Parathyroid adenoma (tissue), 2 donors: ENCODE measurements around the gene CCN5.

Source experiments
- H2AFZ ChIP-seq: fragments of 300-600 bp; sonication (generic); one replicate; pipeline ENCODE4 v1.7.0; 2017; ENCODE audit warnings: antibody characterized with exemption, mild to moderate bottlenecking
- H3K27ac ChIP-seq: fragments of 300-600 bp; sonication (generic); one replicate; pipeline ENCODE4 v1.7.0; 2017
- H3K27me3 ChIP-seq: fragments of 300-600 bp; sonication (generic); one replicate; pipeline ENCODE4 v1.7.0; 2017; ENCODE audit warnings: low read length; ENCODE audit not compliant: control insufficient read depth, insufficient read depth
- H3K36me3 ChIP-seq: fragments of 300-600 bp; sonication (generic); one replicate; pipeline ENCODE4 v1.7.0; 2017; ENCODE audit warnings: low read length; ENCODE audit not compliant: control insufficient read depth, insufficient read depth
- H3K4me1 ChIP-seq: fragments of 300-600 bp; sonication (generic); one replicate; pipeline ENCODE4 v1.7.0; 2017; ENCODE audit warnings: control low read depth
- H3K4me2 ChIP-seq: fragments of 300-600 bp; sonication (generic); one replicate; pipeline ENCODE4 v1.7.0; 2017; ENCODE audit warnings: low read length
- H3K4me3 ChIP-seq: fragments of 300-600 bp; sonication (generic); one replicate; pipeline ENCODE4 v1.7.0; 2017; ENCODE audit warnings: low read depth, low read length
- H3K79me2 ChIP-seq: fragments of 300-600 bp; sonication (generic); one replicate; pipeline ENCODE4 v1.7.0; 2017; ENCODE audit warnings: control low read depth
- H3K9ac ChIP-seq: fragments of 300-600 bp; sonication (generic); one replicate; pipeline ENCODE4 v1.7.0; 2017; ENCODE audit warnings: mild to moderate bottlenecking
- H3K9me3 ChIP-seq: fragments of 300-600 bp; sonication (generic); one replicate; pipeline ENCODE4 v1.7.0; 2017; ENCODE audit warnings: low read length; ENCODE audit not compliant: control insufficient read depth
- TF ChIP-seq, protein P1 (sequence below): fragments of 300-600 bp; sonication (generic); IDR thresholded peaks from one replicate; pipeline ENCODE4 v1.7.0; 2017; ENCODE audit warnings: antibody characterized with exemption, mild to moderate bottlenecking
- donor health status: primary hyperparathyroidism.

The CCN5 gene

DNA sequence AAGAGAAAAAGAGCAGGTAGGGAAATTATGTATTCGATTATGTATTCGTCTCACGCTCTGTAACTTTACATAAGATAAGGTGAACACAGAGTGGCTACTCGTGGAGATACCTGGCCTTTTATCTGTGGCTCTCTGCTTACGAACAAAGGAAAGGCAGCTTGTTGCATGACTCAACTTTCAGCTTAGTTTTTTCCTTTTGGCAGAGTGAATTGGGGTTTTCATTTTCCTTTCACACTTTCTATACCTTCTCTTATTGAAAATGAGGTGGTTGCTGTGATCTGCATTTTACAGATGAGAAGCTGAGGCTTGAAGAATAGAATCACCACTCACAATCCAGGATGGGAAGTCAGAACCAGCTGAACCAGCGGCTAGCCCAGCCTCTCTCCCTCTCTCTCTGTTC is 17.2 kb downstream of the CCN5 start:
- no peak overlapping the region for H3K4me2 ChIP-seq
- no peaks in the 10 kb centered on the region for H3K9me3 ChIP-seq
- no peak overlapping the region for H3K9ac ChIP-seq
- no peak overlapping the region for H3K4me3 ChIP-seq
- no peak overlapping the region for H3K27ac ChIP-seq
- H3K4me1 ChIP-seq = no peaks in the 10 kb centered on the region
- no peak overlapping the region for H2AFZ ChIP-seq
- TF ChIP-seq, protein P1, sequence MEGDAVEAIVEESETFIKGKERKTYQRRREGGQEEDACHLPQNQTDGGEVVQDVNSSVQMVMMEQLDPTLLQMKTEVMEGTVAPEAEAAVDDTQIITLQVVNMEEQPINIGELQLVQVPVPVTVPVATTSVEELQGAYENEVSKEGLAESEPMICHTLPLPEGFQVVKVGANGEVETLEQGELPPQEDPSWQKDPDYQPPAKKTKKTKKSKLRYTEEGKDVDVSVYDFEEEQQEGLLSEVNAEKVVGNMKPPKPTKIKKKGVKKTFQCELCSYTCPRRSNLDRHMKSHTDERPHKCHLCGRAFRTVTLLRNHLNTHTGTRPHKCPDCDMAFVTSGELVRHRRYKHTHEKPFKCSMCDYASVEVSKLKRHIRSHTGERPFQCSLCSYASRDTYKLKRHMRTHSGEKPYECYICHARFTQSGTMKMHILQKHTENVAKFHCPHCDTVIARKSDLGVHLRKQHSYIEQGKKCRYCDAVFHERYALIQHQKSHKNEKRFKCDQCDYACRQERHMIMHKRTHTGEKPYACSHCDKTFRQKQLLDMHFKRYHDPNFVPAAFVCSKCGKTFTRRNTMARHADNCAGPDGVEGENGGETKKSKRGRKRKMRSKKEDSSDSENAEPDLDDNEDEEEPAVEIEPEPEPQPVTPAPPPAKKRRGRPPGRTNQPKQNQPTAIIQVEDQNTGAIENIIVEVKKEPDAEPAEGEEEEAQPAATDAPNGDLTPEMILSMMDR = no peak
- H3K27me3 ChIP-seq = no peaks in the 10 kb centered on the region
- H3K36me3 ChIP-seq = no peaks in the 10 kb centered on the region
- no peaks in the 10 kb centered on the region for H3K79me2 ChIP-seq

DNA sequence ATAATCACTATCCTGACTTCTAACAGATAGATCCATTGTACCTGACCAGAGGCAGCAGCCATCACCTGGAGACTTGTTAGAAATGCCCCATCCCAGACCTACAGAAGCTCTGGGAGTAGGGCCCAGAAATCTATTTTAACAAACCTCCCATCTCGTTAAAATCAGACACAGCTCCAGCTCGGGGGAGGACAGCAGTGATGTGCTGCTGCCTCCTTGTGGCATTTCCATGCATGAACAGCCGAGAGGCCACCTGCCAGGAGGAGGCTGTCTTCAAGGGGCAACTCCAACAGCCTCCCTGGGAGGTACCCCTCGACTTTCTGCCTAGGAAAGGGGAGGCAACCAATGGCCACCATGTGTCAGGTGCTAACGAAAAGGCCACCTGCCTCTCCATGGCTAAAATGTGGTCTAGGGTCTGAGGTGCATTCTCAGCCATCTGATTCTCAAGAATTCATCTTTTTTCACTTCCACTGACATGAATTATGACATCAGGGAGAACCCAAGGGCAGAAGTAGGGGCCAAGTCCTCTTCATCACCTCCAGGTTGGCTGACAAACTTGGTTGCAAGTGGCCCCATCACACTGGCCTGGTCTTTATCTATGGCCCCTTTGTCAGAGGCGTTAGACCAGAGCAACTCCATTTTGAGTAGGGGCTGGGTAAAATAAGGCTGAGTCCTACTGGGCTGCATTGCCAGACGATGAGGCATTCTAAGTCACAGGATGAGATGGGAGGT is 18.3 kb downstream of the CCN5 start:
- no peak overlapping the region for H3K4me3 ChIP-seq
- no peaks in the 10 kb centered on the region for H3K9me3 ChIP-seq
- TF ChIP-seq, protein P1 = peak; percentile 90
- H3K4me1 ChIP-seq = no peaks in the 10 kb centered on the region
- no peak overlapping the region for H3K27ac ChIP-seq
- no peak overlapping the region for H3K9ac ChIP-seq
- H3K27me3 ChIP-seq = no peaks in the 10 kb centered on the region
- H2AFZ ChIP-seq = no peak overlapping the region
- no peaks in the 10 kb centered on the region for H3K79me2 ChIP-seq
- no peak overlapping the region for H3K4me2 ChIP-seq
- H3K36me3 ChIP-seq = no peaks in the 10 kb centered on the region

DNA sequence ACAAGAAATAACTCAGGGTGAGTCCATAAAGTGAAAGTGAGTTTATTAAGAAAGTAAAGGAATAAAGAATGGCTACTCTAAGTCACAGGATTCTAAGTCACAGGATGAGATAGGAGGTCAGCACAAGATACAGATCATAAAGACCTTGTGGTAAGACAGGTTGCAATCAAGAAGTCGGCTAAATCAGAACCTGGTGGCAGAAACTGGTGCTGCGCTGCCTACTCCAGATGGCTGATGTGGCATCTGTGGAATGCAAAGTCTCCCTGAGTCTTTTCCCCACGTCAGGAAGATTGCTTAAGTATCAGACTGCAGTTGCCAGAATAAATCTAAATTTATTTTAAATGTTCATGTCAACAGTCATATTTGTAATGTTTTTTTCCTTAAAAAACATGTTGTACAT is 19.8 kb downstream of the CCN5 start:
- H3K36me3 ChIP-seq = no peaks in the 10 kb centered on the region
- no peaks in the 10 kb centered on the region for H3K9me3 ChIP-seq
- H3K4me1 ChIP-seq = no peaks in the 10 kb centered on the region
- H2AFZ ChIP-seq = no peak overlapping the region
- no peak overlapping the region for H3K4me2 ChIP-seq
- TF ChIP-seq, protein P1 = no peak
- no peaks in the 10 kb centered on the region for H3K27me3 ChIP-seq
- H3K9ac ChIP-seq = no peak overlapping the region
- no peak overlapping the region for H3K4me3 ChIP-seq
- H3K27ac ChIP-seq = no peak overlapping the region
- no peaks in the 10 kb centered on the region for H3K79me2 ChIP-seq

DNA sequence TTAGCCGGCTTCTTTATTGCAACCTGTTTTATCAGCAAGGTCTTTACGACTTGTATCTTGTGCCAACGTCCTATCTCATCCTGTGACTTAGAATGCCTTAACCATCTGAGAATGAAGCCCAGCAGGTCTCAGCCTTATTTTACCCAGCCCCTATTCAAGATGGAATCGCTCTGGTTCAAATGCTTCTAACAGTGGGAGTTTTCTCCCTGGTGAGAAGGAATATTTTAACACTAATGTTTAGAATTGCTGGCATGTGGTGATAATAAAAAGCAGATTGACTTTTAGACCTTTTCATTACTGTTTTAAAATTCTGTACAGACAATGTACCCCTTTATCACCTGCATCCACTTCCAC is 20.6 kb downstream of the CCN5 start:
- TF ChIP-seq, protein P1 = no peak
- Histone ChIP-seq H3K9ac (no peak overlapping the region), H2AFZ (no peak overlapping the region), H3K4me3 (no peak overlapping the region), H3K27me3 (no peaks in the 10 kb centered on the region), H3K4me2 (no peak overlapping the region), H3K4me1 (no peaks in the 10 kb centered on the region), H3K9me3 (no peaks in the 10 kb centered on the region), H3K79me2 (no peaks in the 10 kb centered on the region), H3K27ac (no peak overlapping the region), H3K36me3 (no peaks in the 10 kb centered on the region)
